Activated T-cell treated with anti-CD3 and anti-CD28 coated beads, Interleukin-2, amount 50 U/mL, for 72 hours (primary cell): ENCODE results near the gene FMNL1. TPM values are rescaled to one million over a fixed set of nuclear protein-coding genes. Genes with fewer than 3 reads are reported as not detected.

Experiments
- ATAC-seq, 2 donors: fragments of 150-1000 bp; cut with Tn5 transposase; replicated peaks in 1 of 2; 2 replicates each; pipeline ENCODE4 v1.10.0; 2021; ENCODE audit warnings: moderate library complexity in 2 of 2, mild to moderate bottlenecking in 1 of 2
- DNase-seq, 2 donors: peaks; one replicate each; pipeline ENCODE4 v3.0.0; 2021 to 2022; ENCODE audit warnings: mixed read lengths in 1 of 2
- H3K27ac Mint-ChIP-seq: one replicate; pipeline ENCODE4 v1.8.0; 2022; ENCODE audit warnings: mild to moderate bottlenecking, moderate library complexity, mixed read lengths
- H3K27me3 Mint-ChIP-seq: one replicate; pipeline ENCODE4 v1.8.0; 2022; ENCODE audit warnings: low read depth, mixed read lengths
- H3K36me3 Mint-ChIP-seq, 2 donors: one replicate each; pipeline ENCODE4 v1.8.0; 2022; ENCODE audit warnings: mixed read lengths in 2 of 2, mild to moderate bottlenecking in 1 of 2; ENCODE audit not compliant: insufficient read depth in 2 of 2
- H3K4me1 Mint-ChIP-seq: one replicate; pipeline ENCODE4 v1.8.0; 2022; ENCODE audit warnings: low read depth, mixed read lengths
- H3K4me3 Mint-ChIP-seq, 2 donors: one replicate each; pipeline ENCODE4 v1.8.0; 2022; ENCODE audit warnings: mild to moderate bottlenecking in 2 of 2, mixed read lengths in 2 of 2, moderate library complexity in 2 of 2
- H3K9me3 Mint-ChIP-seq, 2 donors: one replicate each; pipeline ENCODE4 v1.8.0; 2022; ENCODE audit warnings: mixed read lengths in 2 of 2
- total RNA-seq, 2 donors: library from RNA; stranded (reverse); gene quantifications; one replicate each; pipeline ENCODE4 v1.2.3, GENCODE V29; 2022

FMNL1 gene
- total RNA-seq, 2 donors from 2014 or later = 559 to 689 TPM

- peaks cover 8 to 17% of the 10 kb centered on the region in 2 donors for H3K36me3 Mint-ChIP-seq
- ATAC-seq (no peak), DNase-seq (no peak)
- H3K27ac Mint-ChIP-seq = peak overlapping the region; percentile 98
- H3K9me3 Mint-ChIP-seq = no peaks in the 10 kb centered on the region
- no peaks in the 10 kb centered on the region for H3K27me3 Mint-ChIP-seq
- H3K4me1 Mint-ChIP-seq = peaks cover 69% of the 10 kb centered on the region
- peak overlapping the region; percentile 84 to 87 for H3K4me3 Mint-ChIP-seq
Observed at GRCh38 chr17:45226576-45226975, 4.9 kb downstream of the FMNL1 start.

GRCh38 chr17:45227101-45227925 is 5.6 kb downstream of the FMNL1 start:
- DNase-seq (peak; percentile 40 to 56), ATAC-seq (no peak)
- H3K27ac Mint-ChIP-seq = peak overlapping the region; percentile 98
- H3K36me3 Mint-ChIP-seq = peaks cover 7 to 22% of the 10 kb centered on the region in 2 donors
- no peaks in the 10 kb centered on the region for H3K9me3 Mint-ChIP-seq
- peaks cover 76% of the 10 kb centered on the region for H3K4me1 Mint-ChIP-seq
- H3K4me3 Mint-ChIP-seq = peak overlapping the region; percentile 84 to 87
- H3K27me3 Mint-ChIP-seq = no peaks in the 10 kb centered on the region

GRCh38 chr17:45227926-45228762 is 6.5 kb downstream of the FMNL1 start:
- peaks cover 6 to 16% of the 10 kb centered on the region in 2 donors for H3K36me3 Mint-ChIP-seq
- peaks cover 84% of the 10 kb centered on the region for H3K4me1 Mint-ChIP-seq
- H3K4me3 Mint-ChIP-seq = peak overlapping the region; percentile 84 to 87
- no peaks in the 10 kb centered on the region for H3K27me3 Mint-ChIP-seq
- DNase-seq (peak; percentile 52 to 56), ATAC-seq (no peak)
- peak overlapping the region; percentile 90 for H3K27ac Mint-ChIP-seq
- no peaks in the 10 kb centered on the region for H3K9me3 Mint-ChIP-seq

GRCh38 chr17:45228763-45229539 is 7.3 kb downstream of the FMNL1 start:
- peak; percentile 57 to 58 for ATAC-seq
- H3K4me1 Mint-ChIP-seq = peaks cover 93% of the 10 kb centered on the region
- peak overlapping the region; percentile 84 to 87 for H3K4me3 Mint-ChIP-seq
- H3K27me3 Mint-ChIP-seq = no peaks in the 10 kb centered on the region
- peak overlapping the region; percentile 90 for H3K27ac Mint-ChIP-seq
- H3K9me3 Mint-ChIP-seq = no peaks in the 10 kb centered on the region
- H3K36me3 Mint-ChIP-seq = peaks cover 9 to 17% of the 10 kb centered on the region in 2 donors
- DNase-seq = peak; percentile 95

GRCh38 chr17:45229681-45230409 is 8.2 kb downstream of the FMNL1 start:
- ATAC-seq (peak; percentile 6 to 16), DNase-seq (peak; percentile 67 to 77)
- Mint-ChIP-seq H3K4me3 (peak overlapping the region; percentile 84 to 87), H3K9me3 (no peaks in the 10 kb centered on the region), H3K4me1 (peaks cover 99% of the 10 kb centered on the region), H3K36me3 (peaks cover 9 to 19% of the 10 kb centered on the region in 2 donors), H3K27me3 (no peaks in the 10 kb centered on the region), H3K27ac (peak overlapping the region; percentile 90)

- no peak for ATAC-seq
- no peak for DNase-seq
Observed at GRCh38 chr17:45230410-45230786, 8.7 kb downstream of the FMNL1 start.

GRCh38 chr17:45230787-45231480 is 9.2 kb downstream of the FMNL1 start:
- no peaks in the 10 kb centered on the region for H3K9me3 Mint-ChIP-seq
- peak overlapping the region; percentile 95 for H3K27ac Mint-ChIP-seq
- H3K4me3 Mint-ChIP-seq = peak overlapping the region; percentile 84 to 87
- H3K4me1 Mint-ChIP-seq = peaks cover 99% of the 10 kb centered on the region
- peaks cover 11 to 22% of the 10 kb centered on the region in 2 donors for H3K36me3 Mint-ChIP-seq
- DNase-seq = no peak
- no peaks in the 10 kb centered on the region for H3K27me3 Mint-ChIP-seq
- ATAC-seq = no peak

More at GRCh38 chr17:45230410-45230786, 8.7 kb downstream of the FMNL1 start:
- H3K4me1 Mint-ChIP-seq = peaks cover 99% of the 10 kb centered on the region
- no peaks in the 10 kb centered on the region for H3K9me3 Mint-ChIP-seq
- peak overlapping the region; percentile 84 to 87 for H3K4me3 Mint-ChIP-seq
- H3K27me3 Mint-ChIP-seq = no peaks in the 10 kb centered on the region
- H3K27ac Mint-ChIP-seq = peak overlapping the region; percentile 90
- peaks cover 11 to 22% of the 10 kb centered on the region in 2 donors for H3K36me3 Mint-ChIP-seq

GRCh38 chr17:45231481-45232116 is 9.9 kb downstream of the FMNL1 start:
- Mint-ChIP-seq H3K4me1 (peaks cover 93% of the 10 kb centered on the region), H3K27me3 (no peaks in the 10 kb centered on the region), H3K36me3 (peaks cover 11 to 23% of the 10 kb centered on the region in 2 donors), H3K9me3 (no peaks in the 10 kb centered on the region), H3K27ac (peak overlapping the region; percentile 95), H3K4me3 (peak overlapping the region; percentile 82 to 87)
- no peak for ATAC-seq
- peak in 1 of 2 donors; percentile 55 for DNase-seq

- Mint-ChIP-seq H3K9me3 (no peaks in the 10 kb centered on the region), H3K27ac (peak overlapping the region; percentile 95), H3K4me3 (peak overlapping the region; percentile 67 to 87), H3K27me3 (no peaks in the 10 kb centered on the region), H3K36me3 (peaks cover 15 to 31% of the 10 kb centered on the region in 2 donors), H3K4me1 (peaks cover 90% of the 10 kb centered on the region)
- DNase-seq (no peak), ATAC-seq (no peak)
Observed at GRCh38 chr17:45232514-45233422, 11.1 kb downstream of the FMNL1 start.

- DNase-seq (no peak), ATAC-seq (no peak)
- peak overlapping the region; percentile 12 for H3K27ac Mint-ChIP-seq
- no peaks in the 10 kb centered on the region for H3K27me3 Mint-ChIP-seq
- H3K9me3 Mint-ChIP-seq = no peaks in the 10 kb centered on the region
- H3K36me3 Mint-ChIP-seq = peaks cover 20 to 38% of the 10 kb centered on the region in 2 donors
- peaks cover 89% of the 10 kb centered on the region for H3K4me1 Mint-ChIP-seq
- H3K4me3 Mint-ChIP-seq = peak overlapping the region; percentile 9 to 61
Observed at GRCh38 chr17:45233423-45233924, 11.8 kb downstream of the FMNL1 start.
